Osteoblast (primary cell): Measurements from ENCODE around the gene GANAB. TPM values are rescaled to one million over a fixed set of nuclear protein-coding genes. Genes with fewer than 3 reads are reported as not detected.
"Not testable (repeated sequence)": the region's sequence is repeated elsewhere in the genome, so short reads cannot be mapped to it uniquely, and the experiment has no call there.

Experiments
- DNase-seq: peaks from one replicate; pipeline ENCODE4 v3.0.0; 2011; ENCODE audit warnings: low spot score, mixed read lengths; ENCODE audit not compliant: insufficient read length; ENCODE audit errors: missing footprints
- H2AFZ ChIP-seq: 2 replicates; pipeline ENCODE4 v1.6.0; 2011; ENCODE audit warnings: mild to moderate bottlenecking, low read length
- H3K27ac ChIP-seq: 2 replicates; pipeline ENCODE4 v1.5.1; 2011; ENCODE audit warnings: mild to moderate bottlenecking, low read depth, low read length, moderate library complexity
- H3K27me3 ChIP-seq: 2 replicates; pipeline ENCODE4 v1.6.0; 2012; ENCODE audit warnings: mild to moderate bottlenecking, control low read depth, inconsistent platforms, low read length, moderate library complexity; ENCODE audit not compliant: insufficient read depth
- H3K36me3 ChIP-seq: 2 replicates; pipeline ENCODE4 v1.5.1; 2011; ENCODE audit warnings: mild to moderate bottlenecking, low read length, control low read depth, moderate library complexity; ENCODE audit not compliant: insufficient read depth
- H3K4me1 ChIP-seq: 2 replicates; pipeline ENCODE4 v1.5.1; 2011; ENCODE audit warnings: mild to moderate bottlenecking, low read length, control low read depth, moderate library complexity; ENCODE audit not compliant: insufficient read depth
- H3K4me2 ChIP-seq: 2 replicates; pipeline ENCODE4 v1.6.0; 2011; ENCODE audit warnings: mild to moderate bottlenecking, low read length; ENCODE audit not compliant: insufficient read depth
- H3K4me3 ChIP-seq: fragments of 200-600 bp; sonication (generic); 3 replicates; pipeline ENCODE4 v1.5.1; 2012; ENCODE audit warnings: mild to moderate bottlenecking, low read length, inconsistent platforms; ENCODE audit not compliant: insufficient read depth
- H3K79me2 ChIP-seq: 2 replicates; pipeline ENCODE4 v1.6.0; 2012; ENCODE audit warnings: mild to moderate bottlenecking, low read length, control low read depth, inconsistent platforms; ENCODE audit not compliant: insufficient read depth
- H3K9me3 ChIP-seq: 2 replicates; pipeline ENCODE4 v1.5.1; 2011; ENCODE audit warnings: low read depth, low read length, control low read depth
- H4K20me1 ChIP-seq: 2 replicates; pipeline ENCODE4 v1.6.0; 2012; ENCODE audit warnings: mild to moderate bottlenecking, low read length, control low read depth; ENCODE audit not compliant: insufficient read depth
- CTCF ChIP-seq: IDR thresholded peaks from 2 replicates; pipeline ENCODE4 v1.5.1; 2011; ENCODE audit warnings: mild to moderate bottlenecking, low read depth, low read length, moderate library complexity; ENCODE audit errors: extremely low read depth
- total RNA-seq: library from RNA; depleted of rRNA; stranded (reverse); fragments of >200 nt; gene quantifications from 2 replicates; pipeline ENCODE4 v1.2.3, GENCODE V29; 2012

GANAB gene
- total RNA-seq, 1 donor, result 242 TPM

- Histone ChIP-seq H4K20me1 (no peaks in the 10 kb centered on the region), H3K79me2 (peaks cover 51% of the 10 kb centered on the region), H2AFZ (no peak overlapping the region), H3K27ac (no peak overlapping the region), H3K4me3 (no peak overlapping the region), H3K27me3 (no peaks in the 10 kb centered on the region), H3K4me1 (peaks cover 34% of the 10 kb centered on the region), H3K4me2 (no peak overlapping the region), H3K36me3 (peaks cover 38% of the 10 kb centered on the region), H3K9me3 (no peaks in the 10 kb centered on the region)
- DNase-seq, result no peak
- TF ChIP-seq CTCF, result no peak
These were observed 30.3 kb upstream of the GANAB start for GRCh38 chr11:62676698-62677097.

DNA sequence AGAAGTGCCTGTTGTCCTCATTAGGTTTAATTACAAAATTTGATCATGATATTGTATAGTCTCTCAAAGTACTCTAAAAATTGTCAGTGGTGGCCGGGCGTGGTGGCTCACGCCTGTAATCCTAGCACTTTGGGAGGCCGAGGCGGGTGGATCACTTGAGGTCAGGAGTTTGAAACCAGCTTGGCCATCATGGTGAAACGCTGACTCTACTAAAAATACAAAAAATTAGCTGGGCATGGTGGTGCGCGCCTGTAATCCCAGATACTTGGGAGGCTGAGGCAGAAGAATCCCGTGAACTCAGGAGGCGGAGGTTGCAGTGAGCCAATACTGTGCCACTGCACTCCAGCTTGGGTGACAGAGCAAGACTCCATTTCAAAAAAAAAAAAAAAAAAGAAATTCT is 29.0 kb upstream of the GANAB start:
- H3K9me3 ChIP-seq, H2AFZ ChIP-seq, H4K20me1 ChIP-seq, H3K27me3 ChIP-seq, H3K4me3 ChIP-seq, H3K4me2 ChIP-seq, H3K27ac ChIP-seq, DNase-seq: not testable (repeated sequence)
- H3K36me3 ChIP-seq, result peaks cover 38% of the 10 kb centered on the region
- H3K4me1 ChIP-seq, result peaks cover 33% of the 10 kb centered on the region
- H3K79me2 ChIP-seq, result peaks cover 58% of the 10 kb centered on the region

DNA sequence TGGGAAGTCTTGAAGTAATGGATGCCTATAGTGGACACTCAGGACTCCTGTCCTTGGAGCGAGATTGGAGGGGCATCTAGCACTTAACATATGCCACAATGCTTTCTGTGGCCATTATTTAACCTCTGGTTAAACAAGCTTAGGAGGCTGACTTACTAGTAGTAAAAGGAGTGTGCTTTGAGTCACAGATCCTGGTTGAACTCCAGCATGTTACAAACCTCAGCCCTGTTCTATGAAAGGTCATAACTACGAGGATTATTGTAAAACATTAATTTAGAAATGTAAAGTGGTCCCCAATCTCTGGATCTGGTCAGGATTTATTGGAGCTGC is 26.7 kb upstream of the GANAB start:
- Histone ChIP-seq H3K27ac (peak overlapping the region; percentile 87), H2AFZ (no peak overlapping the region), H3K79me2 (peaks cover 56% of the 10 kb centered on the region), H3K4me2 (peak overlapping the region; percentile 94), H4K20me1 (peaks cover 4% of the 10 kb centered on the region), H3K27me3 (no peaks in the 10 kb centered on the region), H3K9me3 (no peaks in the 10 kb centered on the region), H3K4me1 (peaks cover 31% of the 10 kb centered on the region), H3K36me3 (peaks cover 43% of the 10 kb centered on the region), H3K4me3 (peak overlapping the region; percentile 91)
- no peak for TF ChIP-seq CTCF
- peak; percentile 63 for DNase-seq

GRCh38 chr11:62671608-62672389 is 25.4 kb upstream of the GANAB start, which contains the start of the genes LBHD1 and UQCC3:
TSS of gene LBHD1 (minus strand) at chr11:62672267. CDS start at chr11:62670031, 2,236 bp downstream.
TSS of gene UQCC3 (plus strand) at chr11:62671673. CDS start at chr11:62671746, 73 bp downstream.
- H3K27ac ChIP-seq, result peak within 1 kb of the TSS; percentile 87
- H3K79me2 ChIP-seq, result peaks cover 53% of the 10 kb centered on the region
- H2AFZ ChIP-seq, result peak within 1 kb of the TSS; percentile 98
- H3K4me2 ChIP-seq, result peak within 1 kb of the TSS; percentile 94
- peak within 1 kb of the TSS; percentile 91 for H3K4me3 ChIP-seq
- DNase-seq, result peak; percentile 96
- H3K27me3 ChIP-seq, result no peaks in the 10 kb centered on the region
- peaks cover 39% of the 10 kb centered on the region for H3K36me3 ChIP-seq
- peaks cover 4% of the 10 kb centered on the region for H4K20me1 ChIP-seq
- H3K9me3 ChIP-seq, result no peaks in the 10 kb centered on the region
- TF ChIP-seq CTCF, result no peak
- peaks cover 29% of the 10 kb centered on the region for H3K4me1 ChIP-seq
